Measurements from ENCODE around the gene PLAC1. TPM values are rescaled to one million over a fixed set of nuclear protein-coding genes. Genes with fewer than 3 reads are reported as not detected.

PLAC1 gene
- polyA plus RNA-seq, 4 donors: 0.06 to 0.07 TPM; not detected in 2

GRCh38 chrX:134601240-134601765 lies 57.0 kb downstream of the PLAC1 start:
- Histone ChIP-seq H3K27me3 (ENCODE audit: control insufficient read depth in 3 of 3, insufficient read depth in 3 of 3, low read length in 3 of 3) (no peaks in the 10 kb centered on the region), H3K9me3 (ENCODE audit: control insufficient read depth in 2 of 2, insufficient read depth in 1 of 2, low read depth in 1 of 2, low read length in 1 of 2) (no peaks in the 10 kb centered on the region), H3K27ac (ENCODE audit: low read depth in 1 of 3, low read length in 2 of 3) (no peak overlapping the region), H3K4me1 (ENCODE audit: control insufficient read depth in 3 of 3, insufficient read depth in 2 of 3, low read depth in 1 of 3, low read length in 2 of 3) (no peaks in the 10 kb centered on the region), H3K36me3 (ENCODE audit: control insufficient read depth in 3 of 3, insufficient read depth in 2 of 3, low read depth in 1 of 3, low read length in 3 of 3) (no peaks in the 10 kb centered on the region), H3K4me3 (ENCODE audit: low read depth in 1 of 3, low read length in 3 of 3) (no peak overlapping the region)
- DNase-seq (no peak), FAIRE-seq (no peak)
- WGBS, 3 donors: 89 to 100% (median 96%) methylated on average over 1 of the region's 1 CpG

- Histone ChIP-seq H3K4me3 (ENCODE audit: low read depth in 1 of 3, low read length in 3 of 3) (no peak overlapping the region), H3K4me1 (ENCODE audit: control insufficient read depth in 3 of 3, insufficient read depth in 2 of 3, low read depth in 1 of 3, low read length in 2 of 3) (no peaks in the 10 kb centered on the region), H3K36me3 (ENCODE audit: control insufficient read depth in 3 of 3, insufficient read depth in 2 of 3, low read depth in 1 of 3, low read length in 3 of 3) (no peaks in the 10 kb centered on the region), H3K27ac (ENCODE audit: low read depth in 1 of 3, low read length in 2 of 3) (no peak overlapping the region), H3K27me3 (ENCODE audit: control insufficient read depth in 3 of 3, insufficient read depth in 3 of 3, low read length in 3 of 3) (no peaks in the 10 kb centered on the region), H3K9me3 (ENCODE audit: control insufficient read depth in 2 of 2, insufficient read depth in 1 of 2, low read depth in 1 of 2, low read length in 1 of 2) (no peaks in the 10 kb centered on the region)
- DNase-seq: no peak
- WGBS, 3 donors: 24 to 66% (median 36%) methylated on average over 2 of the region's 2 CpGs
- FAIRE-seq: no peak
Observed at GRCh38 chrX:134600714-134601113, 57.6 kb downstream of the PLAC1 start.

- FAIRE-seq (no peak), DNase-seq (no peak)
- H3K27me3 ChIP-seq (ENCODE audit: control insufficient read depth in 3 of 3, insufficient read depth in 3 of 3, low read length in 3 of 3): no peaks in the 10 kb centered on the region
- no peak overlapping the region for H3K4me3 ChIP-seq (ENCODE audit: low read depth in 1 of 3, low read length in 3 of 3)
- no peaks in the 10 kb centered on the region for H3K4me1 ChIP-seq (ENCODE audit: control insufficient read depth in 3 of 3, insufficient read depth in 2 of 3, low read depth in 1 of 3, low read length in 2 of 3)
- WGBS, 3 donors: 54 to 67% (median 66%) methylated on average over 5 of the region's 5 CpGs
- no peak overlapping the region for H3K27ac ChIP-seq (ENCODE audit: low read depth in 1 of 3, low read length in 2 of 3)
- no peaks in the 10 kb centered on the region for H3K36me3 ChIP-seq (ENCODE audit: control insufficient read depth in 3 of 3, insufficient read depth in 2 of 3, low read depth in 1 of 3, low read length in 3 of 3)
- no peaks in the 10 kb centered on the region for H3K9me3 ChIP-seq (ENCODE audit: control insufficient read depth in 2 of 2, insufficient read depth in 1 of 2, low read depth in 1 of 2, low read length in 1 of 2)
Observed at GRCh38 chrX:134599184-134599914, 58.9 kb downstream of the PLAC1 start.

- Histone ChIP-seq H3K4me3 (ENCODE audit: low read depth in 1 of 3, low read length in 3 of 3) (no peak overlapping the region), H3K4me1 (ENCODE audit: control insufficient read depth in 3 of 3, insufficient read depth in 2 of 3, low read depth in 1 of 3, low read length in 2 of 3) (no peaks in the 10 kb centered on the region), H3K27me3 (ENCODE audit: control insufficient read depth in 3 of 3, insufficient read depth in 3 of 3, low read length in 3 of 3) (no peaks in the 10 kb centered on the region), H3K36me3 (ENCODE audit: control insufficient read depth in 3 of 3, insufficient read depth in 2 of 3, low read depth in 1 of 3, low read length in 3 of 3) (no peaks in the 10 kb centered on the region), H3K27ac (ENCODE audit: low read depth in 1 of 3, low read length in 2 of 3) (no peak overlapping the region), H3K9me3 (ENCODE audit: control insufficient read depth in 2 of 2, insufficient read depth in 1 of 2, low read depth in 1 of 2, low read length in 1 of 2) (no peaks in the 10 kb centered on the region)
- FAIRE-seq: no peak
- no peak for DNase-seq
Observed at GRCh38 chrX:134592303-134592702, 66.0 kb downstream of the PLAC1 start.

- DNase-seq: no peak
- H3K4me3 ChIP-seq (ENCODE audit: low read depth in 1 of 3, low read length in 3 of 3): no peak overlapping the region
- FAIRE-seq: no peak
- no peaks in the 10 kb centered on the region for H3K4me1 ChIP-seq (ENCODE audit: control insufficient read depth in 3 of 3, insufficient read depth in 2 of 3, low read depth in 1 of 3, low read length in 2 of 3)
- WGBS, 3 donors: 64 to 76% (median 72%) methylated on average over 2 of the region's 2 CpGs
- H3K27me3 ChIP-seq (ENCODE audit: control insufficient read depth in 3 of 3, insufficient read depth in 3 of 3, low read length in 3 of 3): no peaks in the 10 kb centered on the region
- H3K27ac ChIP-seq (ENCODE audit: low read depth in 1 of 3, low read length in 2 of 3): no peak overlapping the region
- H3K36me3 ChIP-seq (ENCODE audit: control insufficient read depth in 3 of 3, insufficient read depth in 2 of 3, low read depth in 1 of 3, low read length in 3 of 3): no peaks in the 10 kb centered on the region
- no peaks in the 10 kb centered on the region for H3K9me3 ChIP-seq (ENCODE audit: control insufficient read depth in 2 of 2, insufficient read depth in 1 of 2, low read depth in 1 of 2, low read length in 1 of 2)
Observed at GRCh38 chrX:134591502-134591901, 66.8 kb downstream of the PLAC1 start.

DNA sequence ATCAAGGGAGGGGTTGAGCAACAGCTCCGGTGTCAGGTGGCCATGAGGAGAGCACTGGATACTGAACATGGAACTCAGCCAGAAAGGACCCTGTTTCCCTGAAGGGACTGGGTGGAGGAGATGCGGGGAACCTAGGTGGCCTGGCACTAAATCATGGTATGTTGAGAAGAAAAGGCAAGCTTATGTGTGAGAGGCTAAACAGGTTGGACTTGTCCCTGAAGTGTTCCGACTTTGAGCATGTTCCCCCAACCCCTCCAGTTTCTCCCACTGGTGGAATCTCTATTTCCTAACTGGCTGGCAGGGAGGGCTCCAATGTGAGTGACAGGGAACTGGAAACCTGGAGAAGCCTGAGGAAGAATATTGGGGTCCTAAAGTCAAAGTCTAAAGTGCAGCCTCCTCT lies 69.5 kb downstream of the PLAC1 start:
- H3K9me3 ChIP-seq (ENCODE audit: control insufficient read depth in 2 of 2, insufficient read depth in 1 of 2, low read depth in 1 of 2, low read length in 1 of 2): no peaks in the 10 kb centered on the region
- no peak overlapping the region for H3K4me3 ChIP-seq (ENCODE audit: low read depth in 1 of 3, low read length in 3 of 3)
- DNase-seq (no peak), FAIRE-seq (no peak)
- H3K27me3 ChIP-seq (ENCODE audit: control insufficient read depth in 3 of 3, insufficient read depth in 3 of 3, low read length in 3 of 3): no peaks in the 10 kb centered on the region
- 75 to 80% (median 80%) methylated on average over 3 of the region's 3 CpGs for WGBS, 3 donors
- H3K27ac ChIP-seq (ENCODE audit: low read depth in 1 of 3, low read length in 2 of 3): no peak overlapping the region
- H3K4me1 ChIP-seq (ENCODE audit: control insufficient read depth in 3 of 3, insufficient read depth in 2 of 3, low read depth in 1 of 3, low read length in 2 of 3): no peaks in the 10 kb centered on the region
- no peaks in the 10 kb centered on the region for H3K36me3 ChIP-seq (ENCODE audit: control insufficient read depth in 3 of 3, insufficient read depth in 2 of 3, low read depth in 1 of 3, low read length in 3 of 3)

DNA sequence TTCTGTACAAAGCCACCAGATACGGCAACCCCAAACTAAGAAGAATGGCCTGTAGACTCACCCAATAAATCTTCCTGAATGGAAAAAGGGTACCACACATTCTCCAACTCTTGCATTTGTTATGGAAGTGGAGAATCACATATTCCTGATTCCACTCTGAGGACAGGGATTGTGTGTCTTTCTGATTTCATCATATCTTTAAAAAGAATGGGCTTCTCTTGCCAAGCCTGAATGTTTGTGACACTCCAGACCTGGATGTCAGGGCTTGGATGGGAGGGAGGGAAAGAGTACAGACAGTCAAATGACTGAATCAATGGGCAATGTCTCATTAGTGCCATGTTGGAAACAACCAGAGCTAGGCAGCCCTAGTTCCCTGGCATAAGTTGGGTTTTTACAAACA lies 77.4 kb downstream of the PLAC1 start:
- Histone ChIP-seq H3K4me3 (ENCODE audit: low read depth in 1 of 3, low read length in 3 of 3) (no peak overlapping the region), H3K9me3 (ENCODE audit: control insufficient read depth in 2 of 2, insufficient read depth in 1 of 2, low read depth in 1 of 2, low read length in 1 of 2) (no peaks in the 10 kb centered on the region), H3K27ac (ENCODE audit: low read depth in 1 of 3, low read length in 2 of 3) (no peak overlapping the region), H3K27me3 (ENCODE audit: control insufficient read depth in 3 of 3, insufficient read depth in 3 of 3, low read length in 3 of 3) (no peaks in the 10 kb centered on the region), H3K4me1 (ENCODE audit: control insufficient read depth in 3 of 3, insufficient read depth in 2 of 3, low read depth in 1 of 3, low read length in 2 of 3) (no peaks in the 10 kb centered on the region), H3K36me3 (ENCODE audit: control insufficient read depth in 3 of 3, insufficient read depth in 2 of 3, low read depth in 1 of 3, low read length in 3 of 3) (no peaks in the 10 kb centered on the region)
- no peak for FAIRE-seq
- DNase-seq: no peak
- 89 to 98% (median 89%) methylated on average over 1 of the region's 1 CpG for WGBS, 3 donors

- no peak for DNase-seq
- H3K4me1 ChIP-seq (ENCODE audit: control insufficient read depth in 3 of 3, insufficient read depth in 2 of 3, low read depth in 1 of 3, low read length in 2 of 3): no peaks in the 10 kb centered on the region
- no peak overlapping the region for H3K4me3 ChIP-seq (ENCODE audit: low read depth in 1 of 3, low read length in 3 of 3)
- no peak overlapping the region for H3K27ac ChIP-seq (ENCODE audit: low read depth in 1 of 3, low read length in 2 of 3)
- 66 to 91% (median 85%) methylated on average over 5 of the region's 5 CpGs for WGBS, 3 donors
- H3K36me3 ChIP-seq (ENCODE audit: control insufficient read depth in 3 of 3, insufficient read depth in 2 of 3, low read depth in 1 of 3, low read length in 3 of 3): no peaks in the 10 kb centered on the region
- no peaks in the 10 kb centered on the region for H3K9me3 ChIP-seq (ENCODE audit: control insufficient read depth in 2 of 2, insufficient read depth in 1 of 2, low read depth in 1 of 2, low read length in 1 of 2)
- FAIRE-seq: no peak
- H3K27me3 ChIP-seq (ENCODE audit: control insufficient read depth in 3 of 3, insufficient read depth in 3 of 3, low read length in 3 of 3): no peaks in the 10 kb centered on the region
Observed at GRCh38 chrX:134573683-134574035, 84.6 kb downstream of the PLAC1 start.

Data from small intestine (tissue), 7 donors.